GM23338 (cell line): Measurements from ENCODE around the gene MAN1A2.

Experiments
- CREB1 ChIP-seq: fragments of 250-450 bp; sonication (Bioruptor Pico); IDR thresholded peaks from 2 replicates; pipeline ENCODE4 v1.5.0; 2020; ENCODE audit warnings: low read depth, mild to moderate bottlenecking, moderate library complexity
- EZH2 ChIP-seq: fragments of 200-600 bp; sonication (generic); IDR thresholded peaks from one replicate; pipeline ENCODE4 v1.8.0; 2017; ENCODE audit warnings: antibody characterized with exemption, mild to moderate bottlenecking, low read depth; ENCODE audit not compliant: unreplicated experiment
- EZH2phosphoT487 ChIP-seq: fragments of 200-600 bp; sonication (generic); IDR thresholded peaks from one replicate; pipeline ENCODE4 v1.8.1; 2018; ENCODE audit warnings: antibody characterized with exemption; ENCODE audit not compliant: unreplicated experiment
- JUNB ChIP-seq: IDR thresholded peaks from one replicate; pipeline ENCODE4 v1.6.1; 2016; ENCODE audit warnings: antibody characterized with exemption; ENCODE audit not compliant: unreplicated experiment
- POLR2AphosphoS5 ChIP-seq: IDR thresholded peaks from 2 replicates; pipeline ENCODE4 v1.6.1; 2016; ENCODE audit warnings: antibody characterized with exemption, low read depth
- ZNF114 ChIP-seq: fragments of 250-450 bp; sonication (Bioruptor Pico); IDR thresholded peaks from 2 replicates; pipeline ENCODE4 v1.5.0; 2020; ENCODE audit warnings: mild to moderate bottlenecking, moderate library complexity
- ZNF331 ChIP-seq: fragments of 250-450 bp; sonication (Bioruptor Pico); IDR thresholded peaks from 2 replicates; pipeline ENCODE4 v1.5.0; 2020; ENCODE audit warnings: low read depth, mild to moderate bottlenecking, moderate library complexity
- TF ChIP-seq, protein P1 (sequence below), 2 experiments: fragments of 200-600 bp in 1 of 2; sonication (generic) in 1 of 2; conservative IDR thresholded peaks; 2 replicates each; pipeline versions ENCODE4 v1.5.1 to v1.6.1; 2016 to 2017; ENCODE audit warnings: antibody characterized with exemption in 2 of 2, low read depth in 2 of 2, mild to moderate bottlenecking in 2 of 2, moderate library complexity in 1 of 2
- TF ChIP-seq, protein P2 (sequence below): IDR thresholded peaks from 2 replicates; pipeline ENCODE4 v1.6.1; 2016; ENCODE audit warnings: antibody characterized with exemption
- TF ChIP-seq, protein P3 (sequence below): IDR thresholded peaks from one replicate; pipeline ENCODE4 v1.6.1; 2018; ENCODE audit warnings: antibody characterized with exemption; ENCODE audit not compliant: unreplicated experiment

DNA sequence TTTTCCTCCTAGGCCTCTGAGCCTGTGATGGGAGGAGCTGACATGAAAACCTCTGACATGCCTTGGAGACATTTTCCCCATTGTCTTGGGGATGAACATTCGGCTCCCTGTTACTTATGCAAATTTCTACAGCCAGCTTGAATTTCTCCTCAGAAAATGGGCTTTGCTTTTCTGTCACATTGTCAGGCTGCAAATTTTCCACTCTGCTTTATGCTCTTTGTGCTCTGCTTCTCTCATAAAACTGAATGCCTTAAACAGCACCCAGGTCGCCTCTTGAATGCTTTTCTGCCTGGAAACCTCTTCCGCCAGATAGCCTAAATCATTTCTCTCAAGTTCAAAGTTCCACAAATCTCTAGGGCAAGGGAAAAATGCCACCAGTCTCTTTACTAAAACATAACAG is 191.9 kb downstream of the MAN1A2 start:
- TF ChIP-seq JUNB (no peak), ZNF114 (no peak), EZH2phosphoT487 (no peak), EZH2 (no peak), POLR2AphosphoS5 (no peak), CREB1 (CRISPR knock-in tag) (no peak), ZNF331 (no peak)
- TF ChIP-seq, protein P1, sequence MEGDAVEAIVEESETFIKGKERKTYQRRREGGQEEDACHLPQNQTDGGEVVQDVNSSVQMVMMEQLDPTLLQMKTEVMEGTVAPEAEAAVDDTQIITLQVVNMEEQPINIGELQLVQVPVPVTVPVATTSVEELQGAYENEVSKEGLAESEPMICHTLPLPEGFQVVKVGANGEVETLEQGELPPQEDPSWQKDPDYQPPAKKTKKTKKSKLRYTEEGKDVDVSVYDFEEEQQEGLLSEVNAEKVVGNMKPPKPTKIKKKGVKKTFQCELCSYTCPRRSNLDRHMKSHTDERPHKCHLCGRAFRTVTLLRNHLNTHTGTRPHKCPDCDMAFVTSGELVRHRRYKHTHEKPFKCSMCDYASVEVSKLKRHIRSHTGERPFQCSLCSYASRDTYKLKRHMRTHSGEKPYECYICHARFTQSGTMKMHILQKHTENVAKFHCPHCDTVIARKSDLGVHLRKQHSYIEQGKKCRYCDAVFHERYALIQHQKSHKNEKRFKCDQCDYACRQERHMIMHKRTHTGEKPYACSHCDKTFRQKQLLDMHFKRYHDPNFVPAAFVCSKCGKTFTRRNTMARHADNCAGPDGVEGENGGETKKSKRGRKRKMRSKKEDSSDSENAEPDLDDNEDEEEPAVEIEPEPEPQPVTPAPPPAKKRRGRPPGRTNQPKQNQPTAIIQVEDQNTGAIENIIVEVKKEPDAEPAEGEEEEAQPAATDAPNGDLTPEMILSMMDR (conservative IDR thresholded peaks at IDR 0.05; ENCODE audit: low read depth in 2 of 2): no peak
- TF ChIP-seq, protein P2, sequence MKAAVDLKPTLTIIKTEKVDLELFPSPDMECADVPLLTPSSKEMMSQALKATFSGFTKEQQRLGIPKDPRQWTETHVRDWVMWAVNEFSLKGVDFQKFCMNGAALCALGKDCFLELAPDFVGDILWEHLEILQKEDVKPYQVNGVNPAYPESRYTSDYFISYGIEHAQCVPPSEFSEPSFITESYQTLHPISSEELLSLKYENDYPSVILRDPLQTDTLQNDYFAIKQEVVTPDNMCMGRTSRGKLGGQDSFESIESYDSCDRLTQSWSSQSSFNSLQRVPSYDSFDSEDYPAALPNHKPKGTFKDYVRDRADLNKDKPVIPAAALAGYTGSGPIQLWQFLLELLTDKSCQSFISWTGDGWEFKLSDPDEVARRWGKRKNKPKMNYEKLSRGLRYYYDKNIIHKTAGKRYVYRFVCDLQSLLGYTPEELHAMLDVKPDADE: no peak
- TF ChIP-seq, protein P3, sequence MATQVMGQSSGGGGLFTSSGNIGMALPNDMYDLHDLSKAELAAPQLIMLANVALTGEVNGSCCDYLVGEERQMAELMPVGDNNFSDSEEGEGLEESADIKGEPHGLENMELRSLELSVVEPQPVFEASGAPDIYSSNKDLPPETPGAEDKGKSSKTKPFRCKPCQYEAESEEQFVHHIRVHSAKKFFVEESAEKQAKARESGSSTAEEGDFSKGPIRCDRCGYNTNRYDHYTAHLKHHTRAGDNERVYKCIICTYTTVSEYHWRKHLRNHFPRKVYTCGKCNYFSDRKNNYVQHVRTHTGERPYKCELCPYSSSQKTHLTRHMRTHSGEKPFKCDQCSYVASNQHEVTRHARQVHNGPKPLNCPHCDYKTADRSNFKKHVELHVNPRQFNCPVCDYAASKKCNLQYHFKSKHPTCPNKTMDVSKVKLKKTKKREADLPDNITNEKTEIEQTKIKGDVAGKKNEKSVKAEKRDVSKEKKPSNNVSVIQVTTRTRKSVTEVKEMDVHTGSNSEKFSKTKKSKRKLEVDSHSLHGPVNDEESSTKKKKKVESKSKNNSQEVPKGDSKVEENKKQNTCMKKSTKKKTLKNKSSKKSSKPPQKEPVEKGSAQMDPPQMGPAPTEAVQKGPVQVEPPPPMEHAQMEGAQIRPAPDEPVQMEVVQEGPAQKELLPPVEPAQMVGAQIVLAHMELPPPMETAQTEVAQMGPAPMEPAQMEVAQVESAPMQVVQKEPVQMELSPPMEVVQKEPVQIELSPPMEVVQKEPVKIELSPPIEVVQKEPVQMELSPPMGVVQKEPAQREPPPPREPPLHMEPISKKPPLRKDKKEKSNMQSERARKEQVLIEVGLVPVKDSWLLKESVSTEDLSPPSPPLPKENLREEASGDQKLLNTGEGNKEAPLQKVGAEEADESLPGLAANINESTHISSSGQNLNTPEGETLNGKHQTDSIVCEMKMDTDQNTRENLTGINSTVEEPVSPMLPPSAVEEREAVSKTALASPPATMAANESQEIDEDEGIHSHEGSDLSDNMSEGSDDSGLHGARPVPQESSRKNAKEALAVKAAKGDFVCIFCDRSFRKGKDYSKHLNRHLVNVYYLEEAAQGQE: no peak
